Liver (tissue), 3 donors: ENCODE data around the gene ATG9A.

Source experiments
- EGR1 ChIP-seq, 2 donors: IDR thresholded peaks; 2 replicates each; pipeline ENCODE4 v1.6.1; 2016 to 2018; ENCODE audit warnings: antibody characterized with exemption in 2 of 2, low read depth in 2 of 2
- FOXA2 ChIP-seq: IDR thresholded peaks from 2 replicates; pipeline ENCODE4 v1.6.1; 2016; ENCODE audit warnings: antibody characterized with exemption
- GABPA ChIP-seq, 2 donors: IDR thresholded peaks in 1 of 2; conservative IDR thresholded peaks in 1 of 2; 2 replicates each; pipeline ENCODE4 v1.6.1; 2016; ENCODE audit warnings: antibody characterized with exemption in 2 of 2, mild to moderate bottlenecking in 1 of 2, moderate library complexity in 1 of 2
- NR2F2 ChIP-seq: IDR thresholded peaks from 2 replicates; pipeline ENCODE4 v1.6.1; 2016; ENCODE audit warnings: antibody characterized with exemption
- RAD21 ChIP-seq, 2 donors: IDR thresholded peaks; 2 replicates each; pipeline ENCODE4 v1.6.1; 2016; ENCODE audit warnings: antibody characterized with exemption in 2 of 2, mild to moderate bottlenecking in 2 of 2
- TAF1 ChIP-seq: conservative IDR thresholded peaks from 2 replicates; pipeline ENCODE4 v1.6.1; 2016; ENCODE audit warnings: antibody characterized with exemption, mild to moderate bottlenecking
- YY1 ChIP-seq: IDR thresholded peaks from 2 replicates; pipeline ENCODE4 v1.6.1; 2016; ENCODE audit warnings: antibody characterized with exemption, mild to moderate bottlenecking
- TF ChIP-seq, protein P1 (sequence below): fragments of 150-350 bp; IDR thresholded peaks from 2 replicates; pipeline ENCODE4 v1.5.1; 2017; ENCODE audit warnings: improper control_type of control experiment, low read depth, low read length; ENCODE audit not compliant: missing input control
- TF ChIP-seq, protein P2 (sequence below): IDR thresholded peaks from 2 replicates; pipeline ENCODE4 v1.6.1; 2016; ENCODE audit warnings: antibody characterized with exemption
- donor health status: healthy.
- donor health status: healthy.

DNA sequence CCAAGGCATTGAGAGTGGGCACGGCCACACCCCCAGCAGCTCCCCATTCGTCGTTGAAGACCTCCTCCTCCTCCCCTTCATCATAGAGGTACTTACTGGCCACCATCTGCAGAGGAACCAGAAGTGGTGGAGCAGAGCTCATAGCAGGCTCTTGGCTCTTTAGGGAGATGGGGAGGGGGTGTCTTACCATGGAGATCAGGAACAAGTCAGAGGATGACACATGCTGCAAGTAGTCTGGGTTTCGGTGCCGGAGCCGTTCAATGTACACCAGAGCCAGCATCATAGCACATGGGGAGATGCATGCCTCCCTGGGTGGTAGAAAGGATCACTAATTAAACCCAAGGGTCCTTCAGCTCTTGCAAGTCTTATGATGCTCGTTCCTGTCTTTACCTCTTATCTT is 54.6 kb downstream of the ATG9A start:
- TF ChIP-seq, protein P1, sequence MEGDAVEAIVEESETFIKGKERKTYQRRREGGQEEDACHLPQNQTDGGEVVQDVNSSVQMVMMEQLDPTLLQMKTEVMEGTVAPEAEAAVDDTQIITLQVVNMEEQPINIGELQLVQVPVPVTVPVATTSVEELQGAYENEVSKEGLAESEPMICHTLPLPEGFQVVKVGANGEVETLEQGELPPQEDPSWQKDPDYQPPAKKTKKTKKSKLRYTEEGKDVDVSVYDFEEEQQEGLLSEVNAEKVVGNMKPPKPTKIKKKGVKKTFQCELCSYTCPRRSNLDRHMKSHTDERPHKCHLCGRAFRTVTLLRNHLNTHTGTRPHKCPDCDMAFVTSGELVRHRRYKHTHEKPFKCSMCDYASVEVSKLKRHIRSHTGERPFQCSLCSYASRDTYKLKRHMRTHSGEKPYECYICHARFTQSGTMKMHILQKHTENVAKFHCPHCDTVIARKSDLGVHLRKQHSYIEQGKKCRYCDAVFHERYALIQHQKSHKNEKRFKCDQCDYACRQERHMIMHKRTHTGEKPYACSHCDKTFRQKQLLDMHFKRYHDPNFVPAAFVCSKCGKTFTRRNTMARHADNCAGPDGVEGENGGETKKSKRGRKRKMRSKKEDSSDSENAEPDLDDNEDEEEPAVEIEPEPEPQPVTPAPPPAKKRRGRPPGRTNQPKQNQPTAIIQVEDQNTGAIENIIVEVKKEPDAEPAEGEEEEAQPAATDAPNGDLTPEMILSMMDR, result no peak
- TF ChIP-seq TAF1, result no peak
- TF ChIP-seq RAD21 (IDR thresholded peaks at IDR 0.05), result no peak
- TF ChIP-seq EGR1 (IDR thresholded peaks at IDR 0.05; ENCODE audit: low read depth in 2 of 2), result no peak
- TF ChIP-seq YY1, result no peak
- no peak for TF ChIP-seq GABPA (IDR thresholded peaks at IDR 0.05 in 1 of 2, conservative IDR thresholded peaks at IDR 0.05 in 1 of 2)
- no peak for TF ChIP-seq NR2F2
- no peak for TF ChIP-seq FOXA2
- TF ChIP-seq, protein P2, sequence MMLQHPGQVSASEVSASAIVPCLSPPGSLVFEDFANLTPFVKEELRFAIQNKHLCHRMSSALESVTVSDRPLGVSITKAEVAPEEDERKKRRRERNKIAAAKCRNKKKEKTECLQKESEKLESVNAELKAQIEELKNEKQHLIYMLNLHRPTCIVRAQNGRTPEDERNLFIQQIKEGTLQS, result no peak
